Sigmoid colon (tissue), 7 donors: ENCODE measurements around the gene KLHL4. TPM values are rescaled to one million over a fixed set of nuclear protein-coding genes. Genes with fewer than 3 reads are reported as not detected.
"Not testable (repeated sequence)": the region's sequence is repeated elsewhere in the genome, so short reads cannot be mapped to it uniquely, and the experiment has no call there.

Experiments
- DNase-seq: peaks from one replicate; pipeline ENCODE4 v3.0.0-alpha.2; 2019
- H3K27ac ChIP-seq, 4 donors: fragments of 200-600 bp; sonication (generic); one replicate each; pipeline ENCODE4 v1.5.1; 2016 to 2019; ENCODE audit warnings: mild to moderate bottlenecking in 1 of 4
- H3K27me3 ChIP-seq, 3 donors: fragments of 200-600 bp; sonication (generic); one replicate each; pipeline ENCODE4 v1.5.1; 2019; ENCODE audit warnings: mild to moderate bottlenecking in 1 of 3
- H3K36me3 ChIP-seq, 4 donors: fragments of 200-600 bp; sonication (generic); one replicate each; pipeline ENCODE4 v1.5.1; 2016 to 2019
- H3K4me1 ChIP-seq, 4 donors: fragments of 200-600 bp; sonication (generic); one replicate each; pipeline ENCODE4 v1.5.1; 2017 to 2019
- H3K4me3 ChIP-seq, 4 donors: fragments of 200-600 bp; sonication (generic); one replicate each; pipeline ENCODE4 v1.5.1; 2017 to 2019; ENCODE audit warnings: mild to moderate bottlenecking in 2 of 4, moderate library complexity in 1 of 4
- H3K9me3 ChIP-seq, 4 donors: fragments of 200-600 bp in 3 of 4; sonication (generic) in 3 of 4; one replicate each; pipeline versions ENCODE4 v1.5.1 to v1.6.1; 2013 to 2019
- EP300 ChIP-seq, 4 donors: sonication (generic); formaldehyde crosslinking; IDR thresholded peaks; one replicate each; pipeline ENCODE4 v1.6.1; 2017; ENCODE audit warnings: antibody characterized with exemption in 4 of 4
- POLR2A ChIP-seq, 2 donors: fragments of 450-650 bp; IDR thresholded peaks; one replicate each; pipeline ENCODE4 v1.6.1; 2016; ENCODE audit warnings: antibody characterized with exemption in 2 of 2, mild to moderate bottlenecking in 2 of 2, moderate library complexity in 2 of 2
- POLR2AphosphoS5 ChIP-seq, 4 donors: sonication (generic); formaldehyde crosslinking; IDR thresholded peaks; one replicate each; pipeline ENCODE4 v1.6.1; 2017; ENCODE audit warnings: antibody characterized with exemption in 4 of 4
- WGBS, 2 donors: extraction: QIAGEN DNeasy Blood & Tissue Kit; methylation state at CpG; one replicate each; pipeline ENCODE4 v1.1.7; 2013; 5-methylcytosine and 5-hydroxymethylcytosine counted together
- intact Hi-C: fragments of 100-400 bp; cut with DNase I; formaldehyde crosslinking; loops from one replicate; pipeline ENCODE4 v1.15.1; 2023
- polyA plus RNA-seq, 3 donors: library from polyadenylated mRNA; stranded (reverse); fragments of 200-250 nt; gene quantifications; one replicate each; pipeline ENCODE4 v1.2.3, GENCODE V29; 2013
- total RNA-seq, 4 donors: library from RNA; depleted of rRNA; stranded (reverse); fragments of >200 nt; gene quantifications; one replicate each; pipeline ENCODE4 v1.1.0, GENCODE V29; 2016
- TF ChIP-seq, protein P1 (sequence below), 4 experiments: fragments of 450-650 bp in 3 of 4; fragments of 200-600 bp in 1 of 4; IDR thresholded peaks; one replicate each; pipeline ENCODE4 v1.5.1; 2016 to 2019; ENCODE audit warnings: antibody characterized with exemption in 4 of 4, mild to moderate bottlenecking in 3 of 4, moderate library complexity in 2 of 4
- donor health status: healthy with polysubstance abuse.
- donor health status: Bipolar disorder and iron deficiency.
- donor health status: healthy.

Gene KLHL4
- total and polyA plus RNA-seq, 7 donors: 0.15 to 2.2 (median 0.71) TPM; not detected in 1

DNA sequence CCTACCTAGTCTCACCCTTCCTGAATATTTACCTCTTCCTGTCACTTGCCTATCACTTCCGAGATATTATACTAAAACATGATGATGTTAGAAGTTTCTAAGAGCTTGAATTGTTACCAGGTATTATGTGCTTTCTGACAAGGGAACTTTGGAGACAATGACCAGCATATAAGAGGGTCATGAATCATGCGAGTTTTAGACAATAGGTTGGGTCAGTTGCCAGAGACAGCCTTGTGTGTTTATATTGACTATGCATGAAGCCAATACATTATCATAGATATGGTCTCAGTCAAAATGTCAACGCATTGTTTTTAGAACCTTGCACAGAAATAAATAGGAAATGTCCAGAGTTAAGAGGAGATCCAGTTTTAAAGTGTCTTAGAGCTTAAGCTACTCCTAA lies 116.8 kb downstream of the KLHL4 start:
- TF ChIP-seq POLR2AphosphoS5 (IDR thresholded peaks at IDR 0.05) (no peak), POLR2A (IDR thresholded peaks at IDR 0.05) (no peak), EP300 (IDR thresholded peaks at IDR 0.05) (no peak)
- TF ChIP-seq, protein P1, sequence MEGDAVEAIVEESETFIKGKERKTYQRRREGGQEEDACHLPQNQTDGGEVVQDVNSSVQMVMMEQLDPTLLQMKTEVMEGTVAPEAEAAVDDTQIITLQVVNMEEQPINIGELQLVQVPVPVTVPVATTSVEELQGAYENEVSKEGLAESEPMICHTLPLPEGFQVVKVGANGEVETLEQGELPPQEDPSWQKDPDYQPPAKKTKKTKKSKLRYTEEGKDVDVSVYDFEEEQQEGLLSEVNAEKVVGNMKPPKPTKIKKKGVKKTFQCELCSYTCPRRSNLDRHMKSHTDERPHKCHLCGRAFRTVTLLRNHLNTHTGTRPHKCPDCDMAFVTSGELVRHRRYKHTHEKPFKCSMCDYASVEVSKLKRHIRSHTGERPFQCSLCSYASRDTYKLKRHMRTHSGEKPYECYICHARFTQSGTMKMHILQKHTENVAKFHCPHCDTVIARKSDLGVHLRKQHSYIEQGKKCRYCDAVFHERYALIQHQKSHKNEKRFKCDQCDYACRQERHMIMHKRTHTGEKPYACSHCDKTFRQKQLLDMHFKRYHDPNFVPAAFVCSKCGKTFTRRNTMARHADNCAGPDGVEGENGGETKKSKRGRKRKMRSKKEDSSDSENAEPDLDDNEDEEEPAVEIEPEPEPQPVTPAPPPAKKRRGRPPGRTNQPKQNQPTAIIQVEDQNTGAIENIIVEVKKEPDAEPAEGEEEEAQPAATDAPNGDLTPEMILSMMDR (IDR thresholded peaks at IDR 0.05): no peak
- intact Hi-C loops: no loop called here
- no peak overlapping the region for H3K27ac ChIP-seq
- H3K4me1 ChIP-seq: no peaks in the 10 kb centered on the region
- H3K36me3 ChIP-seq: no peaks in the 10 kb centered on the region
- no peak overlapping the region for H3K4me3 ChIP-seq
- H3K27me3 ChIP-seq: no peaks in the 10 kb centered on the region
- no peaks in the 10 kb centered on the region for H3K9me3 ChIP-seq
- DNase-seq: no peak
- 74 to 79% methylated on average over 3 of the region's 3 CpGs for WGBS, 2 donors

- Histone ChIP-seq H3K9me3 (no peaks in the 10 kb centered on the region), H3K27me3 (no peaks in the 10 kb centered on the region), H3K27ac (no peak overlapping the region), H3K36me3 (no peaks in the 10 kb centered on the region), H3K4me1 (no peaks in the 10 kb centered on the region), H3K4me3 (no peak overlapping the region)
- DNase-seq: no peak
- TF ChIP-seq POLR2AphosphoS5 (IDR thresholded peaks at IDR 0.05) (no peak), EP300 (IDR thresholded peaks at IDR 0.05) (no peak), POLR2A (IDR thresholded peaks at IDR 0.05) (no peak)
- TF ChIP-seq, protein P1 (IDR thresholded peaks at IDR 0.05): no peak
- WGBS, 2 donors: 77 to 91% methylated on average over 3 of the region's 3 CpGs
- intact Hi-C loops: no loop called here
Measured at GRCh38 chrX:87636533-87636932, 118.9 kb downstream of the KLHL4 start.

- H3K4me1 ChIP-seq, H3K36me3 ChIP-seq, H3K27ac ChIP-seq, H3K4me3 ChIP-seq, intact Hi-C loops, DNase-seq, H3K27me3 ChIP-seq, H3K9me3 ChIP-seq: not testable (repeated sequence)
- 61 to 76% methylated on average over 4 of the region's 4 CpGs for WGBS, 2 donors
Measured at GRCh38 chrX:87641439-87641838, 123.8 kb downstream of the KLHL4 start.

- H3K36me3 ChIP-seq: no peaks in the 10 kb centered on the region
- WGBS, 2 donors: 63 to 82% methylated on average over 6 of the region's 6 CpGs
- TF ChIP-seq, protein P1 (IDR thresholded peaks at IDR 0.05): no peak
- TF ChIP-seq EP300 (IDR thresholded peaks at IDR 0.05): no peak
- TF ChIP-seq POLR2A (IDR thresholded peaks at IDR 0.05): no peak
- TF ChIP-seq POLR2AphosphoS5 (IDR thresholded peaks at IDR 0.05): no peak
- no peaks in the 10 kb centered on the region for H3K4me1 ChIP-seq
- H3K9me3 ChIP-seq: no peaks in the 10 kb centered on the region
- no peaks in the 10 kb centered on the region for H3K27me3 ChIP-seq
- no peak overlapping the region for H3K4me3 ChIP-seq
- intact Hi-C loops: loop anchor here (2.0 kb wide), 1 partner anchor 323 kb away; no protein-coding TSS in a partner anchor
- H3K27ac ChIP-seq: no peak overlapping the region
- no peak for DNase-seq
Measured at GRCh38 chrX:87661761-87662160, 144.2 kb downstream of the KLHL4 start.

DNA sequence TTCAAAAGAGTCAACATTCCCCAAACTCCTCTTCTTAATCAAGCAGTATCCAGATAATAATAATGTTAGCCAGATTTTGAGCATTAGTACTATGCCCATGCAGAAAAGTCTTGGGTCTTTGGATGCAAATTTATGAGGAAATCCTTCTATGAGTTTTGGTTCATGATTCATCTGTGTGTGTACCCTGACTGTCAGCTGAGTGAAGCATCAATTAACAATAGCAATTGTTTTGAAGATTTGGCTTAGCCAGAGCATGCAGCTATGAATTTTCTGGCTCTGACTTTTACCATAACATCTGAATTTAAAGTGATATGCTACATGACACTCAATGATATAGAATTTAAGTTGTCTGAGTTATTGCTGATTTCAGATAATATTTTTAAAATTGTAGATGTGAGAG lies 145.8 kb downstream of the KLHL4 start:
- Histone ChIP-seq H3K4me3 (no peak overlapping the region), H3K36me3 (no peaks in the 10 kb centered on the region), H3K4me1 (no peaks in the 10 kb centered on the region), H3K27ac (no peak overlapping the region), H3K27me3 (no peaks in the 10 kb centered on the region), H3K9me3 (no peaks in the 10 kb centered on the region)
- DNase-seq: no peak
- intact Hi-C loops: no loop called here
- TF ChIP-seq, protein P1 (IDR thresholded peaks at IDR 0.05): no peak
- TF ChIP-seq POLR2AphosphoS5 (IDR thresholded peaks at IDR 0.05) (no peak), EP300 (IDR thresholded peaks at IDR 0.05) (no peak), POLR2A (IDR thresholded peaks at IDR 0.05) (no peak)
